ENCODE results near the gene NPAS3. TPM values are rescaled to one million over a fixed set of nuclear protein-coding genes. Genes with fewer than 3 reads are reported as not detected.

NPAS3 gene
- total RNA-seq, 3 donors from 2014 or later: 0.96 to 4.0 (median 2.0) TPM

- TF ChIP-seq POLR2A (IDR thresholded peaks at IDR 0.05) (no peak), CTCF (IDR thresholded peaks at IDR 0.05) (no peak), POLR2AphosphoS5 (IDR thresholded peaks at IDR 0.05) (no peak)
- no peak for DNase-seq (ENCODE audit: low spot score in 2 of 2)
- intact Hi-C loops (cut with DNase I; ENCODE audit: low total_unique reads): no loop called here
- no peaks in the 10 kb centered on the region for H3K9me3 ChIP-seq
- no peaks in the 10 kb centered on the region for H3K36me3 ChIP-seq
- H3K27me3 ChIP-seq: no peaks in the 10 kb centered on the region
- H3K4me1 ChIP-seq: no peaks in the 10 kb centered on the region
- H3K27ac ChIP-seq: no peak overlapping the region
- no peak overlapping the region for H3K4me3 ChIP-seq
These were observed 494.7 kb downstream of the NPAS3 start for GRCh38 chr14:33433396-33433795.

- Histone ChIP-seq H3K9me3 (no peaks in the 10 kb centered on the region), H3K36me3 (no peaks in the 10 kb centered on the region), H3K4me1 (no peaks in the 10 kb centered on the region), H3K27me3 (no peaks in the 10 kb centered on the region), H3K27ac (no peak overlapping the region), H3K4me3 (no peak overlapping the region)
- TF ChIP-seq POLR2A (IDR thresholded peaks at IDR 0.05) (no peak), CTCF (IDR thresholded peaks at IDR 0.05) (no peak), POLR2AphosphoS5 (IDR thresholded peaks at IDR 0.05) (no peak)
- DNase-seq (ENCODE audit: low spot score in 2 of 2): no peak
- intact Hi-C loops (cut with DNase I; ENCODE audit: low total_unique reads): no loop called here
These were observed 497.4 kb downstream of the NPAS3 start for GRCh38 chr14:33435911-33436689.

GRCh38 chr14:33441633-33442032, 503.0 kb downstream of the NPAS3 start:
- H3K36me3 ChIP-seq: no peaks in the 10 kb centered on the region
- TF ChIP-seq POLR2AphosphoS5 (IDR thresholded peaks at IDR 0.05) (no peak), POLR2A (IDR thresholded peaks at IDR 0.05) (no peak), CTCF (IDR thresholded peaks at IDR 0.05) (no peak)
- no peaks in the 10 kb centered on the region for H3K27me3 ChIP-seq
- H3K27ac ChIP-seq: no peak overlapping the region
- DNase-seq (ENCODE audit: low spot score in 2 of 2): no peak
- no peaks in the 10 kb centered on the region for H3K4me1 ChIP-seq
- intact Hi-C loops (cut with DNase I; ENCODE audit: low total_unique reads): no loop called here
- no peak overlapping the region for H3K4me3 ChIP-seq
- no peaks in the 10 kb centered on the region for H3K9me3 ChIP-seq

- Histone ChIP-seq H3K4me1 (no peaks in the 10 kb centered on the region), H3K4me3 (no peak overlapping the region), H3K27me3 (no peaks in the 10 kb centered on the region), H3K9me3 (no peaks in the 10 kb centered on the region), H3K36me3 (no peaks in the 10 kb centered on the region), H3K27ac (no peak overlapping the region)
- no peak for DNase-seq (ENCODE audit: low spot score in 2 of 2)
- intact Hi-C loops (cut with DNase I; ENCODE audit: low total_unique reads): no loop called here
- TF ChIP-seq POLR2AphosphoS5 (IDR thresholded peaks at IDR 0.05) (no peak), CTCF (IDR thresholded peaks at IDR 0.05) (no peak), POLR2A (IDR thresholded peaks at IDR 0.05) (no peak)
These were observed 505.5 kb downstream of the NPAS3 start for GRCh38 chr14:33444136-33444535.

- no peak overlapping the region for H3K27ac ChIP-seq
- no peak for DNase-seq (ENCODE audit: low spot score in 2 of 2)
- H3K4me3 ChIP-seq: no peak overlapping the region
- intact Hi-C loops (cut with DNase I; ENCODE audit: low total_unique reads): no loop called here
- no peaks in the 10 kb centered on the region for H3K4me1 ChIP-seq
- no peaks in the 10 kb centered on the region for H3K36me3 ChIP-seq
- H3K9me3 ChIP-seq: no peaks in the 10 kb centered on the region
- H3K27me3 ChIP-seq: no peaks in the 10 kb centered on the region
- TF ChIP-seq POLR2AphosphoS5 (IDR thresholded peaks at IDR 0.05): no peak
- TF ChIP-seq POLR2A (IDR thresholded peaks at IDR 0.05): no peak
- TF ChIP-seq CTCF (IDR thresholded peaks at IDR 0.05): no peak
These were observed 510.6 kb downstream of the NPAS3 start for GRCh38 chr14:33449268-33449667.

Data from breast epithelium (tissue), 4 donors.